Activated CD8-positive, alpha-beta T cell treated with anti-CD3 and anti-CD28 coated beads for 36 hours (primary cell): ENCODE results near the gene EDC4. TPM values are rescaled to one million over a fixed set of nuclear protein-coding genes. Genes with fewer than 3 reads are reported as not detected.
A peak's percentile ranks its signal among the peaks of the same experiment; 100 is the strongest.

Source experiments
- ATAC-seq: fragments of 200-7000 bp; cut with Tn5 transposase; one replicate; pipeline ENCODE4 v1.10.0; 2021; ENCODE audit warnings: mild to moderate bottlenecking, moderate library complexity
- CTCF ChIA-PET: fragments of 350-600 bp; sonication (Branson Sonifier 250); formaldehyde crosslinking; loops from one replicate; lab custom pipeline; 2021; ENCODE audit warnings: antibody characterized with exemption; lab: Charles Lee
- POLR2A ChIA-PET: fragments of 350-600 bp; sonication (Branson Sonifier 250); formaldehyde crosslinking; loops from one replicate; lab custom pipeline; 2021; ENCODE audit warnings: antibody characterized with exemption; lab: Charles Lee
- DNase-seq: peaks from one replicate; pipeline ENCODE4 v3.0.0-alpha.2; 2020
- H3K27ac Mint-ChIP-seq: one replicate; pipeline ENCODE4 v1.8.0; 2021; ENCODE audit warnings: mild to moderate bottlenecking, mixed read lengths
- H3K27me3 Mint-ChIP-seq: one replicate; pipeline ENCODE4 v1.8.0; 2021; ENCODE audit warnings: mixed read lengths
- H3K36me3 Mint-ChIP-seq: one replicate; pipeline ENCODE4 v1.8.0; 2021; ENCODE audit warnings: low read depth, mixed read lengths
- H3K4me1 Mint-ChIP-seq: one replicate; pipeline ENCODE4 v1.8.0; 2021; ENCODE audit warnings: low read depth, mixed read lengths
- H3K4me3 Mint-ChIP-seq: one replicate; pipeline ENCODE4 v1.8.0; 2021; ENCODE audit warnings: mild to moderate bottlenecking, moderate library complexity, mixed read lengths
- H3K9me3 Mint-ChIP-seq: one replicate; pipeline ENCODE4 v1.8.0; 2021; ENCODE audit warnings: mixed read lengths
- intact Hi-C: fragments of 100-400 bp; cut with micrococcal nuclease; formaldehyde crosslinking; loops from one replicate; pipeline ENCODE4 v1.10.0; 2022
- total RNA-seq, 2 experiments: library from RNA; stranded (reverse); gene quantifications; one replicate each; pipeline ENCODE4 v1.2.3, GENCODE V29; 2021
- TF ChIP-seq, protein P1 (sequence below): fragments of 200-600 bp; IDR thresholded peaks from one replicate; pipeline ENCODE4 v1.8.0; 2022; ENCODE audit warnings: antibody characterized with exemption, mild to moderate bottlenecking

Gene EDC4
- total RNA-seq, 2 experiments from 2014 or later, result 78.7 to 90.9 TPM

DNA sequence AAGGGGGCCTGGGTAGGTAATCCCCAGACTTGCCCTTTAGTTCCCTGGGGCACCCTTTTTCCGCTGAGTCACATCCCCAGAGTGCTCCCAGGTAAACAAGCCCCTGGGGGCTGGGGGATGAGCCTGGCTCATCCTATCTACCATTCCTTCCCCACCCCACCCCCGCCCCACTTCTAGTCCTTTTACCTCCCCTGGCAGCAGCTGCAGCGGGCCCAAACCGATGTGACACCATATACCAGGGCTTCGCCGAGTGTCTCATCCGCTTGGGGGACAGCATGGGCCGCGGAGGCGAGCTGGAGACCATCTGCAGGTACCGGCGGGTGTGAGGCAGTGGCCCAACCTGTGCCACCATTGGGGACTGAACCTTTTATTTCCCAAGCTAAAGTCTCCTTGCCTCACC is 12.7 kb downstream of the EDC4 start:
- POLR2A ChIA-PET, result interaction anchor here (0.7 to 1.3 kb wide), 3 partner anchors 39 to 57 kb away, joined by 3 to 4 read pairs (median 3); no protein-coding TSS in a partner anchor
- H3K27ac Mint-ChIP-seq, result no peak overlapping the region
- H3K4me1 Mint-ChIP-seq, result no peaks in the 10 kb centered on the region
- intact Hi-C loops, result no loop called here
- CTCF ChIA-PET, result interaction anchor here (0.7 to 6.3 kb wide), 8 partner anchors 7 to 364 kb away, joined by 3 to 81 read pairs (median 18); partner anchors contain the start of gene PSKH1
- H3K27me3 Mint-ChIP-seq, result no peaks in the 10 kb centered on the region
- DNase-seq (no peak), ATAC-seq (no peak)
- TF ChIP-seq, protein P1, sequence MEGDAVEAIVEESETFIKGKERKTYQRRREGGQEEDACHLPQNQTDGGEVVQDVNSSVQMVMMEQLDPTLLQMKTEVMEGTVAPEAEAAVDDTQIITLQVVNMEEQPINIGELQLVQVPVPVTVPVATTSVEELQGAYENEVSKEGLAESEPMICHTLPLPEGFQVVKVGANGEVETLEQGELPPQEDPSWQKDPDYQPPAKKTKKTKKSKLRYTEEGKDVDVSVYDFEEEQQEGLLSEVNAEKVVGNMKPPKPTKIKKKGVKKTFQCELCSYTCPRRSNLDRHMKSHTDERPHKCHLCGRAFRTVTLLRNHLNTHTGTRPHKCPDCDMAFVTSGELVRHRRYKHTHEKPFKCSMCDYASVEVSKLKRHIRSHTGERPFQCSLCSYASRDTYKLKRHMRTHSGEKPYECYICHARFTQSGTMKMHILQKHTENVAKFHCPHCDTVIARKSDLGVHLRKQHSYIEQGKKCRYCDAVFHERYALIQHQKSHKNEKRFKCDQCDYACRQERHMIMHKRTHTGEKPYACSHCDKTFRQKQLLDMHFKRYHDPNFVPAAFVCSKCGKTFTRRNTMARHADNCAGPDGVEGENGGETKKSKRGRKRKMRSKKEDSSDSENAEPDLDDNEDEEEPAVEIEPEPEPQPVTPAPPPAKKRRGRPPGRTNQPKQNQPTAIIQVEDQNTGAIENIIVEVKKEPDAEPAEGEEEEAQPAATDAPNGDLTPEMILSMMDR, result no peak
- no peaks in the 10 kb centered on the region for H3K9me3 Mint-ChIP-seq
- H3K4me3 Mint-ChIP-seq, result no peak overlapping the region
- H3K36me3 Mint-ChIP-seq, result peaks cover 7% of the 10 kb centered on the region

GRCh38 chr16:67885976-67886375 is 13.1 kb downstream of the EDC4 start:
- POLR2A ChIA-PET, result interaction anchor here (0.7 to 1.5 kb wide), 4 partner anchors 38 to 57 kb away, joined by 3 to 6 read pairs (median 4); no protein-coding TSS in a partner anchor
- CTCF ChIA-PET, result interaction anchor here (0.7 to 6.3 kb wide), 6 partner anchors 9 to 365 kb away, joined by 3 to 81 read pairs (median 5); no protein-coding TSS in a partner anchor
- no peak overlapping the region for H3K4me3 Mint-ChIP-seq

GRCh38 chr16:67886387-67886786 is 13.5 kb downstream of the EDC4 start:
- TF ChIP-seq, protein P1, result no peak
- Mint-ChIP-seq H3K27me3 (no peaks in the 10 kb centered on the region), H3K4me1 (no peaks in the 10 kb centered on the region), H3K27ac (peak overlapping the region; percentile 10), H3K4me3 (no peak overlapping the region), H3K36me3 (peaks cover 7% of the 10 kb centered on the region), H3K9me3 (no peaks in the 10 kb centered on the region)
- CTCF ChIA-PET, result interaction anchor here (0.7 to 6.3 kb wide), 6 partner anchors 10 to 365 kb away, joined by 3 to 81 read pairs (median 5); no protein-coding TSS in a partner anchor
- ATAC-seq, result no peak
- intact Hi-C loops, result no loop called here
- DNase-seq, result no peak
- POLR2A ChIA-PET, result interaction anchor here (0.7 to 1.5 kb wide), 4 partner anchors 38 to 58 kb away, joined by 3 to 6 read pairs (median 4); no protein-coding TSS in a partner anchor

More at GRCh38 chr16:67885976-67886375, 13.1 kb downstream of the EDC4 start:
- H3K27ac Mint-ChIP-seq, result no peak overlapping the region
- H3K4me1 Mint-ChIP-seq, result no peaks in the 10 kb centered on the region
- intact Hi-C loops, result no loop called here
- H3K36me3 Mint-ChIP-seq, result peaks cover 7% of the 10 kb centered on the region
- H3K27me3 Mint-ChIP-seq, result no peaks in the 10 kb centered on the region
- ATAC-seq (no peak), DNase-seq (no peak)
- H3K9me3 Mint-ChIP-seq, result no peaks in the 10 kb centered on the region
- TF ChIP-seq, protein P1, result no peak

- Mint-ChIP-seq H3K27ac (no peak overlapping the region), H3K4me1 (peaks cover 7% of the 10 kb centered on the region), H3K36me3 (peaks cover 4% of the 10 kb centered on the region), H3K27me3 (no peaks in the 10 kb centered on the region), H3K9me3 (no peaks in the 10 kb centered on the region), H3K4me3 (no peak overlapping the region)
- TF ChIP-seq, protein P1, result no peak
- ChIA-PET CTCF (interaction anchor here (1.3 to 1.6 kb wide), 3 partner anchors 40 to 153 kb away, joined by 4 to 5 read pairs (median 4); no protein-coding TSS in a partner anchor), POLR2A (interaction anchor here (0.5 to 1.2 kb wide), 6 partner anchors 9 to 48 kb away, joined by 3 to 4 read pairs (median 4); partner anchors contain the start of genes CTRL and PSMB10)
- no peak for DNase-seq
- intact Hi-C loops, result no loop called here
- no peak for ATAC-seq
These were observed 15.5 kb downstream of the EDC4 start for GRCh38 chr16:67888331-67888730.

DNA sequence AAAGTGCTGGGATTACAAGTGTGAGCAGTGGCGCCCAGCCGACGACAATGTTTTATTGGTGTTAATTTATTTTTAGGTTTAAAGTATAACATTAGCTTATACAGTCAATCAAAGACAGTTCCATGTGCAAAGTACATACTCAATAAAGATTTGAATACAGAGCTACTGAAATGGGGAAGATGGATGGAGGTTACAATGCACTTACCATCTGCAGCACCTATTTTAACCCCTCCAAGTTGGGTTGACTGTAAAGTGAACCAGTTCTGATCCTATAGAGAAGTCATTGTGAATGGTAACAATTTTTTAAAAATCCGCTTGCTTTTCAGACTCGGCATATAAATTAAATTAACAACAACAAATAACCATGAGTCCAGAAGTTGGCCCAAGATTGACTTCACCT is 19.5 kb downstream of the EDC4 start:
- DNase-seq (no peak), ATAC-seq (no peak)
- Mint-ChIP-seq H3K4me1 (peaks cover 24% of the 10 kb centered on the region), H3K27ac (peak overlapping the region; percentile 80), H3K4me3 (peak overlapping the region; percentile 79), H3K36me3 (no peaks in the 10 kb centered on the region), H3K27me3 (no peaks in the 10 kb centered on the region), H3K9me3 (no peaks in the 10 kb centered on the region)
- TF ChIP-seq, protein P1, result no peak
- ChIA-PET CTCF (interaction anchor here (0.6 to 4.9 kb wide), 9 partner anchors 9 to 149 kb away, joined by 3 to 30 read pairs (median 5); partner anchors contain the start of genes CTRL, NRN1L and PSMB10), POLR2A (interaction anchor here (0.7 to 2.1 kb wide), 7 partner anchors 8 to 48 kb away, joined by 3 to 8 read pairs (median 5); partner anchors contain the start of genes CTRL, NRN1L and PSMB10)
- intact Hi-C loops, result no loop called here
